ENCODE data around the gene SSNA1.
"Not testable (repeated sequence)": the region's sequence is repeated elsewhere in the genome, so short reads cannot be mapped to it uniquely, and the experiment has no call there.

GRCh38 chr9:137239541-137240200, 51.2 kb downstream of the SSNA1 start:
- TF ChIP-seq YY1 (IDR thresholded peaks at IDR 0.05; ENCODE audit: insufficient read depth, insufficient read length); ZNF274 (IDR thresholded peaks at IDR 0.05; ENCODE audit: low read depth, low read length); SUZ12 (IDR thresholded peaks at IDR 0.05; ENCODE audit: extremely low read depth, insufficient read depth, insufficient read length): not testable (repeated sequence)
